AG08396 (cell line): ENCODE results near the gene ACOXL.

Experiments used
- DNase-seq: peaks from one replicate; pipeline ENCODE4 v3.0.0; 2012; ENCODE audit warnings: low spot score, mixed read lengths

The ACOXL gene

DNA sequence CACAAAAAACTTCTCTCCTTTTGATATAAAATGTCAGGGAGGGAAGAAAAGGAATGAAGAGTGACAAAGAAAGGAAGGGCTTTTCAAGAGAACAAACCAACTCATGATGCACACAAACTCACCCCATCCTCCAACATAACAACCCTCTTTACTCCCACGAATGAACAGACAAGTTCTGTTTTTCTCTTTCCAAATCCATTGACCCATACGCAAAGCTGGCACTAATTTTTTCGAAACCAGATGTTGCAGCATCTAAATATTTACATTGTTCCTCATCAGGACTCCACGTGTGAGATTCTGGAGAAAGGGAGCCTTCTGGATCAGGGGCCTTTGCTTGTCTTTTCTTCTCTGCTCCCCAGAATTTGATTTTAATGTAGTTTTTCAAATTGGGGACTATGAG, 245.0 kb downstream of the ACOXL start:
- DNase-seq, result no peak

GRCh38 chr2:110978148-110978547, 245.8 kb downstream of the ACOXL start:
- no peak for DNase-seq

DNA sequence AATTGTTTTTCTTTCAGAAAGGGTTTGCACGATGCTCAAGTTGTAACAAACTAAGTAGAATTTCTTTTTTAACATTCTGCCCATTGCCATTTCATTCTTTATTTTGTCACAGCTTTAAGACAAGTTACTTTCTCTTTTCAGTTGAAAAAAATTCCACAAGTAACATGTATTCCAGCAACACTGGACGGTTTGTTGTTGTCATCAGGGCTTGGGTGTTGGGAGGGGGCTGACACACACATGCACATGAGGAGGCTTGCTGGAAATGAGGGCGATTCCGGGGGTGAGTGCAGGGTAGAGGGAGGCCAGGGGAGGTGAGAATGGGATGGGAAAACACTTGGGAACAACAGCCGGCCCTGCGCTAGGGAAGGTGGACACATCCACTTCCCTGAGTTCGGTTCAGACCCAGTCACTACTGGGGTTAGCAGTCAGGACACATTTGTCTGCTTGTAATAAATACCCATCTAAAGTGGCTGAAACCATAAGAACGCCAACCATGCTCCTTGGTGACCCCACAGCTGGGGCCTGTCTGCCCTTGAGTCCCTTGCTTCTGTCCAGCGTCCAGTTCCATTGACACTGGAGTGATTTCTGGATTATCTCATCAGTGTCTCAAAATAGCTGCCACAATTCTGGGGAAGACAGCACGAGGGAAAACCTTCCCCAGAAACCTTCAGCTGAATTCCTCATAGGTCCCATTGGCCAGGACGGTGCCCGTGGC, 246.5 kb downstream of the ACOXL start:
- no peak for DNase-seq

GRCh38 chr2:110979471-110980338, 247.3 kb downstream of the ACOXL start:
- no peak for DNase-seq

DNA sequence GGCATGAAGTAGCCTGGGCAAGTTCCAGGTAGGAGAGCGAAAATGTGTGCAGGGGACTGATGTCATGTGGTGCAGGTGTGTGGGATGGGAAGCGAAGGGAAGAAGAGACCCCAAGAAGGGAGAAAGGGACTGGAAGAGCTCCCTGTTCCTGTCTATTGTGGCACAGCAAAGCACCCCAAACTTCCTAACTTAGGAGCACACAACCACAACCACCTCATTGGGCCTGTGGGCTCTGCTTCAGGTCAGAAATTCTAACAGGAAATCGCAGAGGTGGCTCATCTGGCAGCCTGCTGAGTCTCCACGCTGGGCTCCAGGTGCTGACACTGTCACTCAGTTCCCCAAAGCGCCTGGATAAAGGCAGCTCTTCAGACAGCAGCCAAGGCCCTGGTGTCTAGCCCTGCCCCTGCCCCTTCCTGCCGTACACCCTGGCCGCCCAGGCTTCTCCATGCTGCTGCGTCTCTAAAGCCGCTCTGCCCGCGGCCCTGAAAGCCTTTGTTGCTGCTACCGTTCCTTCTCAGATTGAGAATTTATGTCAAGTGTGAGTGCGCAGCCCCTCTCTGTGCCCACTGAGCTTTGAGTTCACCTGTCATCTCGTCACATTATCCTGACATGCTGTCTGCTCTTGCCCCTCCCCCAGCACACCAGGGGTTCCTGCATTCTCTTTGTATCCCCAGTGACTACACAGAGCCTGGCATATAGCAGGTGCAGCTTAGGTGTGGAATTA, 248.1 kb downstream of the ACOXL start:
- DNase-seq, result no peak

- DNase-seq, result no peak
Measured at GRCh38 chr2:110983133-110983532, 250.8 kb downstream of the ACOXL start.

- DNase-seq, result no peak
Measured at GRCh38 chr2:110984694-110985490, 252.5 kb downstream of the ACOXL start.

DNA sequence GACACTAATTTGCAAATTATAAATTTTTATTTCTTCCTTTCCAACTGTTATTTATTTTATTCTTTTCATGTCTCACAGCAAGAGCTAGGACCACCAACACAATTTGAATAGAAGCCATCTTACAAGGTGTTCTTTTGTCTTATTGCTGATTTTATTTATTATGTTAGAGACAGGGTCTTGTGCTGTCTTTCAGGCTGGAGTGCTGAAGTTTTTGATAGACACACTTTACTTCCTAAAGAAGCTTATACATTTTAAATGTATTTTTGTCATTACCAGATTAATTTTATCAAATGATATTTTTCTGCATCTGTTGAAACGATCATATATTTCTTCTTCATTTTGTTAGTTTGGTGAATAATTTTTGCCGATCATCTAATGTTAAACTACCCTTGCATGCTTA, 258.1 kb downstream of the ACOXL start:
- no peak for DNase-seq

GRCh38 chr2:110991911-110992310, 259.5 kb downstream of the ACOXL start:
- no peak for DNase-seq

DNA sequence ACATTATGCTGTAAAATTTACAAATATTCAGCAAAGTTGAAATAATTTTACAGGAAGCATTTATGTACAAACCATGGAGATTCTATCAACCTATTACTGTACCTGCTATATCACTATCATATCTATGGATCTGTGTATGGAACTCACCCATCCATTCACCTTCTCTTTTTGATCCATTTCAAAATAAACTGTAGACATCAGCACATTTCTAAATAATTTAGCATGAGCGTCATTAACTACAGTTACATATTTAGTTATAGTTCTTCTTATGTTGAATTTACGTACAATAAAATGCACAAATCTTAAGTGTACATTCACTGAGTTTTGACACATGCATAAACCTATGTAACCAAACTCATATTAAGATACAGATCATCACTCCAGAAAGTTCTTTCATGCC, 260.5 kb downstream of the ACOXL start:
- no peak for DNase-seq

DNA sequence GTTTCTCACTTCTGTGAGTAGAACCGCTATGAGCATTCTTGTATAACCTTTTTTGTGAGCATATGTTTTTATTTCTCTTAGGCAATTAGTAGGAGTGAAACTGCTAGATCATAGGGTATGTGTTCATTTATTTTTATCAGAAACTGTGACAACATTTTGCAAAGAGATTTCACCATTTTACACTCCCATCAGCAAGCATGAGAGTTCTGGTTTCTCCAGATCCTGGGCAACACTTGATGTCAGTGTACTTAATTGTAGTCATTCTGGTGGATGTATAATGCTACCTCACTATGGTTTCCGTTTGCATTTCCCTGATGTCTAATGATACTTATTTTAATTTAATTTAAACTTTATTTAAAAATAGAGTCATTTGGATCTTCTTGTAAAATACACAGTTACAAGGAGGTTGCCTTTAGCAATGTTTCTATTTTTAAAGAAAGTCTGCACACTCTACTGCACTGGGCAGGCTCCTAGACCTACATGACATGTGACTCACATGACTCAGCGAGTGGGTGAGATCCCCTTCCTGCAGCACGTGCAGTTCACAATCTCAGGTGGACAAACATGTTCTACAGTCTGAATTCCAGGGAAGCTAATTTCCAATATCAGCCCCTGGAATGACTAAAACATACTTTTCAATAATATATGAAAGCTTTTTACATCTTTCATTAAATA, 261.3 kb downstream of the ACOXL start:
- DNase-seq, result no peak

DNA sequence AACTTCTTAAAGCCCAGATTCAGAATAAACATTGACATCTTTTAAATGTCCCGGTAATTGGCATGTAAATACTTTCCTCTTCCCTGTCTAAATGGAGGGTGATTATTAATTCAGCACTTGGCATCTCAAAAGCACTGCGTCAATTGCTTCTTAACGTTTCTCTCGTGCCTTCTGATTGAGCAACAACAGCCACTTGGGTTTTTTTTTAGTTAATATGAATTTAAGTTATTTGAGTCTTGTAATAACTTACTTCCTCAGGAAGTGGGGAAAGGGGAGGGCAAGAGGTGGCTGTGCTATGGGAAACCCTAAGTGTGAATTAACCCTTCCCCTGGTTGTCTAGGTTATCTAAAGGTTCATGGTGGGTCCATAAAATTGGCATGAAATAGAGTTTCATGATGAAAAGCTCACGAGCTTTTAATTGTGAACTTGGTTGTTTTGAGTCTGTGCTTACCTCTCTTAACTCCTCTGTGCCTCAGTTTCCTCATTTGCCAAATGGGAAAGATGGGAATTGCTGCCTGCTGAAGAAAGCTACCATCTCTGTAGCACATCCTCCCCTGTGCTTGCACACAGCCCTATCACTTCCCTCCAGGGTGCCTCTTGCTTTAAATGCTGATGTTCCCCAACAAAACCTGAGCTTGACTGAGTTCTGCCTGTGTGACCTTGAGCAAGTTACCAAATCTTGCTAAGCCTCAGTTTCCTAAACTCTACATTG, 262.0 kb downstream of the ACOXL start:
- no peak for DNase-seq

DNA sequence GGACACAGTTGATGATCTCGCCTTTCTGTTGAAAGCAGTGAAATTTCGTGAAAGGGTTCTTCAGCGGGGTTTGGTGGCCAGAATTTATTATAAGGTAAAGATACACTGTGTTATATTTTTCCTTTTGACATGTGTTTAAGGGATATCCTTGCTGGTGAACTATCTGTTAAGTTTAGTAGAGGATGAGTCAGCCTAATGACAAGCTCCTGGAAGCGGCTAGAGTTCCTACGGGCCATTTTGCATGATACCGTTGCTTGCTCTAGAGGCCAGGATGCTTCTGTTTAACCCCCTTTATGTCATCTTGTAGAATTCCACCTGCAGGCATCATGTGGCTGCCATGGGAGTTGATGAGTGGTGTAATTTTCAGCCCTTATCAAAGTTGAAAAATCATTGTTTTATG, 263.5 kb downstream of the ACOXL start:
- DNase-seq, result no peak

DNA sequence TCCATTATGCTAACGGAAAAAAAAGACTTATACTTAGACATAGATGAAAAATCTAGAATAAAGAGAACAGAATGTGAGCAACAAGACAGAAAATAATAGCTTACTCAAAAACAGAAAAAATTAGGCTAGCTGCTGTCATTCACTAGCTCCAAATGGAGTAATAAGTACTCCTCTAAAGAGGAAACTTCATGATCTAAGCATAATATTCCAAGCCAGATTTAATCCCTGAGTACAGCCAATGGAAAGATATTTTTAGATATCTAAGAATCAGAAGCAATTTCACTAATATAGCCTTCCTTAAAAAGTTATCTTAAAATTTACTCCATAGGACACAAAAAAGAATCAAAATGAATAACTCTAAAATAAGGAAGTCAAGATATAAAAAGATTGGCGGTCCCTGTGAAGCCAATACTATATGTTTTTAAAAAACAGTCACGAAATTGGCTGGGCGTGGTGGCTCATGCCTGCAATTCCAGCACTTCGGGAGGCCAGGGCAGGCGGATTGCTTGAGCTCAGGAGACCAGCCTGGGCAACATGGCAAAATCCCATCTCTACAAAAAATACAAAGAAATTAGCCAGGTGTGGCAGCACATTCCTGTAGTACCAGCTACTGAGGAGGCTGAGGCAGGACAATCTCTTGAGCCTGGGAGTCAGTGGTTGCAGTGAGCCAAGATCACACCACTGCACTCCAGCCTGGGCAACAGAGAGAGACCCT, 265.1 kb downstream of the ACOXL start:
- no peak for DNase-seq

GRCh38 chr2:110998311-110998710, 265.9 kb downstream of the ACOXL start:
- no peak for DNase-seq

- DNase-seq, result no peak
Measured at GRCh38 chr2:110999626-111000025, 267.3 kb downstream of the ACOXL start.

DNA sequence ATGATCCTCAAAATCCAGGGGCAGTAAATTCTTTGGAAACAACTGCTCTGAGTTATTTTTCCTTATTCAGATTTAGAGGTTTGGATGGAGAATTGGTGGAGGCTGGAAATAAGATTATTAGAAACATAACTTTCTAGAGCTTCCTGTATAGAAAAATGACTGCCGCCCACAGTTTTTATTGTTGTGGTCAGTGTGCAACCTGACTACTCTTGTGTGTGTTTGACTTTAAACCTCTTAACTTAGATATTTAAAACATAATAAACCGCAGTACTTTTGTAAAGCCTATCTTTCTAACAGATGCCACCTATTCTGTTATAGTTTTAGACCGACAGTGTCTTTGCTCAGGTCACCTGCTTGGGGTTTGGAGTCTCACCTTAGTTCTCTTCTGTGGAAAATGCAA, 272.9 kb downstream of the ACOXL start:
- no peak for DNase-seq

DNA sequence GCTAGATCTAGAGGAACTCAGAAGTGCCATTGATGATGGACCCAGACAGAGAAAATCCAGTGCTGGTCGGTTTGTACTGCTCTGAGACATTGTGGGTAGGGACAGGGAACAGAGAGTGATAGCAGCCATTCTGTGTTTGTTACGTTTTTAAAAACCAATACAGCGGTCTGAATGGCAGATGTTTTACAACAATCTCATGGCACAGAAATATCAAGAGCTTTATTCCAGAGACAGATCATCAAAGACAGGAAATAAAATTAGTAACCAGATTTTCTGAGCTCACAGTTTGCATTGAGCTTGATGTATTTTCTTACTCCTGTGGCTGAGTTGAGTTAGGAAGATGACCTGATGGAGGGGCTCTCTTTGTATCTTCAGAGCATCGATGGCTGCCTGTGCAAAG, 273.4 kb downstream of the ACOXL start:
- DNase-seq, result no peak

DNA sequence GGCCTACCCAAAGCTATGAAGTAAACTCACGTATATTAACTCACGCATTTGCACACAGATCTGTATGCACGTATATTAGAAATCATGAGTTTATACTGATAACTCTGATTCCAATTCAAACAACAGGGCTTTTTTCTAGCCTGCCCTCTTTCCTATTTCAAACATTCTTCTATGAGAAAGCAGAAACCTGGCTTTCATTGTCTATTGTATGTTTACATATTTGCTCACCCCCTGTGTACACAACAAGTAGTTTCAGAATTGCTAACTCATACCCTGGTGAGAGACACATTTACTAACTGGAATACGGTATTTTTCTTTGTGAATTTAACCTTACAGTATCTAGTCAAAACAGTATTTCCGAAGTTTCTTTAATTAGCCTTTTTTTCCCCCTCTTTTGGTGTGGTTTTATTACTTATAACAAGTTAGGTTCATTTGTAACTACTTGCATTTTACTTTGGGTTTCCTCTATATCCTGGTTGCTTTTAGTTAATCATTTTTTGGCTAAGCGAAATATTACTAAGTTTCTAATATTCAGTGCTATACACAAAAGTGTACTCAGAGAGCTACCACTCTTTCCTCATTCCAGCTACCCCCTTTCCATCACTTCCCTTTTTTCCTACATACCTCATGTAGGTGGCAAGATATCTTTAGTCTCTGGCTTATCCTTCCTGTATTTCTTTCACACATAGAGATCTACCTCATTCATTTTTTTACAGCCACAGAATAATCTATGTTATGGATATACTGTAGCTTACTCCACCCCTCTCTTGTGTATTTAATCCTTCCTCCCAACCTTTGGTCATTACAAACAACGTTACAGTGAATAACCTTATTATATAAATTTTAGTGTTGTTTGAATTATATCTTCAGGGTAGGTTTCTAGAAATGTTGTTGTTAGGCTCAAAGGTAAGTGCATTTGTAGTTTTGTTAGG, 275.6 kb downstream of the ACOXL start:
- no peak for DNase-seq
